OCI-LY3 (cell line): ENCODE measurements around the gene EIF4B.

Source experiments
- H2AFZ ChIP-seq: fragments of 200-600, 300-600 bp; shearing (Covaris generic); 2 replicates; pipeline ENCODE4 v1.6.0; 2014; ENCODE audit warnings: antibody characterized with exemption, low read depth, low read length
- H3K27ac ChIP-seq: fragments of 200-600, 300-600 bp; sonication (generic); 2 replicates; pipeline ENCODE4 v1.5.1; 2014; ENCODE audit warnings: mild to moderate bottlenecking, low read length, moderate library complexity, mixed read lengths
- H3K27me3 ChIP-seq: fragments of 200-600, 300-600 bp; sonication (generic); 2 replicates; pipeline ENCODE4 v1.6.1; 2014; ENCODE audit warnings: low read depth, low read length, mixed read lengths
- H3K36me3 ChIP-seq: fragments of 200-600, 300-600 bp; sonication (generic); replicated peaks from 2 replicates; pipeline ENCODE3; 2014; ENCODE audit warnings: low read depth, low read length, mixed read lengths
- H3K4me1 ChIP-seq: fragments of 300-600, 200-600 bp; sonication (generic); 2 replicates; pipeline ENCODE4 v1.6.1; 2014; ENCODE audit warnings: low read length, mixed read lengths
- H3K4me2 ChIP-seq: fragments of 200-600, 300-600 bp; sonication (generic); 2 replicates; pipeline ENCODE4 v1.6.1; 2014; ENCODE audit warnings: low read length, mixed read lengths
- H3K4me3 ChIP-seq: fragments of 300-600, 200-600 bp; sonication (generic); 2 replicates; pipeline ENCODE4 v1.5.1; 2014; ENCODE audit warnings: antibody characterized with exemption, mild to moderate bottlenecking, low read length, moderate library complexity
- H3K79me2 ChIP-seq: fragments of 300-600, 200-600 bp; shearing (Covaris generic); 2 replicates; pipeline ENCODE4 v1.6.1; 2014; ENCODE audit warnings: mild to moderate bottlenecking, low read length, mixed read lengths
- H3K9ac ChIP-seq: fragments of 300-600, 200-600 bp; shearing (Covaris generic); 2 replicates; pipeline ENCODE4 v1.6.0; 2014; ENCODE audit warnings: mild to moderate bottlenecking, low read length, moderate library complexity
- H3K9me3 ChIP-seq: fragments of 200-600, 300-600 bp; shearing (Covaris generic); 2 replicates; pipeline ENCODE4 v1.6.1; 2014; ENCODE audit warnings: low read length, mixed read lengths; ENCODE audit not compliant: insufficient read depth
- H4K20me1 ChIP-seq: fragments of 200-600, 300-600 bp; sonication (generic); 2 replicates; pipeline ENCODE4 v1.6.1; 2016; ENCODE audit warnings: low read length, mixed read lengths; ENCODE audit not compliant: insufficient read depth
- CTCF ChIP-seq: fragments of 200-600, 300-600 bp; sonication (generic); IDR thresholded peaks from 2 replicates; pipeline ENCODE4 v1.5.1; 2014; ENCODE audit warnings: antibody characterized with exemption, low read length, low read depth
- EZH2phosphoT487 ChIP-seq: fragments of 200-600 bp; shearing (Covaris generic); IDR thresholded peaks from 2 replicates; pipeline ENCODE4 v1.6.1; 2018; ENCODE audit warnings: antibody characterized with exemption, mixed run types, low read depth

Gene EIF4B

GRCh38 chr12:52969166-52969795 lies 37.0 kb upstream of the EIF4B start:
- Histone ChIP-seq H3K27ac (no peak overlapping the region), H3K79me2 (no peaks in the 10 kb centered on the region), H3K4me3 (no peak overlapping the region), H3K36me3 (no peaks in the 10 kb centered on the region), H3K4me2 (no peak overlapping the region), H3K9ac (no peak overlapping the region), H2AFZ (no peak overlapping the region), H3K27me3 (no peaks in the 10 kb centered on the region; the same call in 1 of the 2 replicates), H3K4me1 (no peaks in the 10 kb centered on the region), H3K9me3 (no peaks in the 10 kb centered on the region), H4K20me1 (no peaks in the 10 kb centered on the region)
- TF ChIP-seq EZH2phosphoT487 (no peak), CTCF (no peak)

GRCh38 chr12:52969828-52970569 lies 36.3 kb upstream of the EIF4B start:
- no peaks in the 10 kb centered on the region for H3K36me3 ChIP-seq
- no peaks in the 10 kb centered on the region for H4K20me1 ChIP-seq
- no peak overlapping the region for H3K9ac ChIP-seq
- no peaks in the 10 kb centered on the region for H3K79me2 ChIP-seq
- no peaks in the 10 kb centered on the region for H3K4me1 ChIP-seq
- TF ChIP-seq CTCF (no peak), EZH2phosphoT487 (no peak)
- H3K4me3 ChIP-seq: no peak overlapping the region
- H2AFZ ChIP-seq: no peak overlapping the region
- no peak overlapping the region for H3K27ac ChIP-seq
- H3K27me3 ChIP-seq: no peaks in the 10 kb centered on the region; the same call in 1 of the 2 replicates
- H3K4me2 ChIP-seq: no peak overlapping the region
- no peaks in the 10 kb centered on the region for H3K9me3 ChIP-seq

GRCh38 chr12:52971679-52972329 lies 34.5 kb upstream of the EIF4B start:
- TF ChIP-seq EZH2phosphoT487 (no peak), CTCF (no peak)
- no peak overlapping the region for H2AFZ ChIP-seq
- no peaks in the 10 kb centered on the region for H3K4me1 ChIP-seq
- no peak overlapping the region for H3K4me2 ChIP-seq
- H4K20me1 ChIP-seq: no peaks in the 10 kb centered on the region
- H3K9me3 ChIP-seq: no peaks in the 10 kb centered on the region
- H3K27ac ChIP-seq: no peak overlapping the region
- H3K79me2 ChIP-seq: no peaks in the 10 kb centered on the region
- no peaks in the 10 kb centered on the region for H3K36me3 ChIP-seq
- no peak overlapping the region for H3K9ac ChIP-seq
- peaks cover 5% of the 10 kb centered on the region for H3K27me3 ChIP-seq
- H3K4me3 ChIP-seq: no peak overlapping the region

GRCh38 chr12:52975204-52975603 lies 31.1 kb upstream of the EIF4B start:
- H3K36me3 ChIP-seq: no peaks in the 10 kb centered on the region
- no peaks in the 10 kb centered on the region for H3K79me2 ChIP-seq
- no peak overlapping the region for H2AFZ ChIP-seq
- peaks cover 18% of the 10 kb centered on the region for H3K27me3 ChIP-seq
- TF ChIP-seq EZH2phosphoT487 (no peak), CTCF (no peak)
- H4K20me1 ChIP-seq: no peaks in the 10 kb centered on the region
- H3K9me3 ChIP-seq: no peaks in the 10 kb centered on the region
- no peaks in the 10 kb centered on the region for H3K4me1 ChIP-seq
- no peak overlapping the region for H3K27ac ChIP-seq
- no peak overlapping the region for H3K4me2 ChIP-seq
- no peak overlapping the region for H3K9ac ChIP-seq
- no peak overlapping the region for H3K4me3 ChIP-seq
